BLaER1 (cell line): ENCODE results near the gene SUPT20HL1.
"Not testable (repeated sequence)": the region's sequence is repeated elsewhere in the genome, so short reads cannot be mapped to it uniquely, and the experiment has no call there.

ENCODE experiments used
- H3K27ac ChIP-seq: shearing (Covaris generic); formaldehyde crosslinking; 2 replicates; pipeline ENCODE4 v1.8.1; 2022
- H3K27me3 ChIP-seq: shearing (Covaris generic); formaldehyde crosslinking; 2 replicates; pipeline ENCODE4 v1.8.1; 2022
- H3K36me3 ChIP-seq: shearing (Covaris generic); formaldehyde crosslinking; 2 replicates; pipeline ENCODE4 v1.8.1; 2022
- H3K4me1 ChIP-seq: shearing (Covaris generic); formaldehyde crosslinking; 2 replicates; pipeline ENCODE4 v1.8.1; 2022
- H3K4me2 ChIP-seq: shearing (Covaris generic); formaldehyde crosslinking; 2 replicates; pipeline ENCODE4 v1.8.1; 2022
- H3K4me3 ChIP-seq: shearing (Covaris generic); formaldehyde crosslinking; 2 replicates; pipeline ENCODE4 v1.8.1; 2022
- H3K9ac ChIP-seq: shearing (Covaris generic); formaldehyde crosslinking; 2 replicates; pipeline ENCODE4 v1.8.1; 2022
- H3K9me3 ChIP-seq: shearing (Covaris generic); formaldehyde crosslinking; 2 replicates; pipeline ENCODE4 v1.8.1; 2022
- H4K20me1 ChIP-seq: shearing (Covaris generic); formaldehyde crosslinking; 2 replicates; pipeline ENCODE4 v1.8.1; 2022
- Cebpa-rat ChIP-seq: shearing (Covaris generic); IDR thresholded peaks from 2 replicates; pipeline ENCODE4 v1.8.1; 2022

SUPT20HL1 gene

GRCh38 chrX:24333371-24333770 is 27.1 kb upstream of the SUPT20HL1 start:
- Histone ChIP-seq H3K4me3 (no peak overlapping the region), H3K9ac (no peak overlapping the region), H3K36me3 (no peaks in the 10 kb centered on the region), H4K20me1 (no peaks in the 10 kb centered on the region), H3K27ac (no peak overlapping the region), H3K4me1 (0 out of 2 replicates have a peak, but pooled peaks cover 4% of the 10 kb centered on the region), H3K27me3 (no peaks in the 10 kb centered on the region), H3K4me2 (no peak overlapping the region), H3K9me3 (0 out of 2 replicates have a peak, but pooled peaks cover 3% of the 10 kb centered on the region)
- no peak for TF ChIP-seq Cebpa-rat

- Histone ChIP-seq H3K27me3 (no peaks in the 10 kb centered on the region), H3K9ac (no peak overlapping the region), H3K9me3 (0 out of 2 replicates have a peak, but pooled peaks cover 3% of the 10 kb centered on the region), H3K4me2 (no peak overlapping the region), H3K36me3 (no peaks in the 10 kb centered on the region), H3K4me1 (0 out of 2 replicates have a peak, but pooled peaks cover 4% of the 10 kb centered on the region), H3K27ac (no peak overlapping the region), H3K4me3 (no peak overlapping the region), H4K20me1 (no peaks in the 10 kb centered on the region)
- TF ChIP-seq Cebpa-rat = no peak
Observed at GRCh38 chrX:24334461-24334860, 26.0 kb upstream of the SUPT20HL1 start.

GRCh38 chrX:24335871-24336270 is 24.6 kb upstream of the SUPT20HL1 start:
- Histone ChIP-seq H4K20me1 (no peaks in the 10 kb centered on the region), H3K9me3 (0 out of 2 replicates have a peak, but pooled peaks cover 3% of the 10 kb centered on the region), H3K27me3 (no peaks in the 10 kb centered on the region), H3K36me3 (no peaks in the 10 kb centered on the region), H3K4me1 (0 out of 2 replicates have a peak, but pooled peaks cover 4% of the 10 kb centered on the region), H3K4me3 (no peak overlapping the region), H3K4me2 (no peak overlapping the region), H3K27ac (no peak overlapping the region), H3K9ac (no peak overlapping the region)
- no peak for TF ChIP-seq Cebpa-rat

GRCh38 chrX:24339911-24340310 is 20.5 kb upstream of the SUPT20HL1 start:
- no peak overlapping the region for H3K27ac ChIP-seq
- no peaks in the 10 kb centered on the region for H4K20me1 ChIP-seq
- no peak overlapping the region for H3K4me3 ChIP-seq
- H3K27me3 ChIP-seq = no peaks in the 10 kb centered on the region
- no peaks in the 10 kb centered on the region for H3K36me3 ChIP-seq
- no peaks in the 10 kb centered on the region for H3K4me1 ChIP-seq
- no peak overlapping the region for H3K4me2 ChIP-seq
- no peak for TF ChIP-seq Cebpa-rat
- H3K9me3 ChIP-seq = no peaks in the 10 kb centered on the region
- no peak overlapping the region for H3K9ac ChIP-seq

- Histone ChIP-seq H3K27ac (no peak overlapping the region), H3K4me3 (no peak overlapping the region), H3K4me2 (no peak overlapping the region), H3K36me3 (no peaks in the 10 kb centered on the region), H3K9me3 (no peaks in the 10 kb centered on the region), H4K20me1 (no peaks in the 10 kb centered on the region), H3K9ac (no peak overlapping the region), H3K4me1 (no peaks in the 10 kb centered on the region), H3K27me3 (no peaks in the 10 kb centered on the region)
- TF ChIP-seq Cebpa-rat = no peak
Observed at GRCh38 chrX:24340501-24340900, 19.9 kb upstream of the SUPT20HL1 start.

- Histone ChIP-seq H4K20me1 (no peaks in the 10 kb centered on the region), H3K4me1 (no peaks in the 10 kb centered on the region), H3K4me3 (no peak overlapping the region), H3K4me2 (no peak overlapping the region), H3K36me3 (no peaks in the 10 kb centered on the region), H3K27me3 (no peaks in the 10 kb centered on the region), H3K9me3 (no peaks in the 10 kb centered on the region), H3K9ac (no peak overlapping the region), H3K27ac (no peak overlapping the region)
- TF ChIP-seq Cebpa-rat = no peak
Observed at GRCh38 chrX:24341795-24342194, 18.6 kb upstream of the SUPT20HL1 start.

- Histone ChIP-seq H3K27ac (no peak overlapping the region), H3K4me3 (no peak overlapping the region), H3K27me3 (no peaks in the 10 kb centered on the region), H3K36me3 (no peaks in the 10 kb centered on the region), H3K9ac (no peak overlapping the region), H3K9me3 (no peaks in the 10 kb centered on the region), H3K4me1 (no peaks in the 10 kb centered on the region), H3K4me2 (no peak overlapping the region), H4K20me1 (no peaks in the 10 kb centered on the region)
- no peak for TF ChIP-seq Cebpa-rat
Observed at GRCh38 chrX:24343719-24344118, 16.7 kb upstream of the SUPT20HL1 start.

- Histone ChIP-seq H3K4me1 (0 out of 2 replicates have a peak, but pooled peaks cover 5% of the 10 kb centered on the region), H3K9ac (no peak overlapping the region), H3K9me3 (no peaks in the 10 kb centered on the region), H3K36me3 (no peaks in the 10 kb centered on the region), H3K4me3 (no peak overlapping the region), H3K27ac (no peak overlapping the region), H3K27me3 (no peaks in the 10 kb centered on the region), H4K20me1 (no peaks in the 10 kb centered on the region), H3K4me2 (no peak overlapping the region)
- TF ChIP-seq Cebpa-rat = no peak
Observed at GRCh38 chrX:24347881-24348280, 12.6 kb upstream of the SUPT20HL1 start.

GRCh38 chrX:24350217-24350616 is 10.2 kb upstream of the SUPT20HL1 start:
- Histone ChIP-seq H3K27ac (no peak overlapping the region), H3K36me3 (no peaks in the 10 kb centered on the region), H3K9me3 (no peaks in the 10 kb centered on the region), H3K4me1 (0 out of 2 replicates have a peak, but pooled peaks cover 5% of the 10 kb centered on the region), H3K9ac (no peak overlapping the region), H3K27me3 (no peaks in the 10 kb centered on the region), H3K4me2 (no peak overlapping the region), H3K4me3 (no peak overlapping the region), H4K20me1 (no peaks in the 10 kb centered on the region)
- no peak for TF ChIP-seq Cebpa-rat

GRCh38 chrX:24355095-24355494 is 5.3 kb upstream of the SUPT20HL1 start:
- no peak overlapping the region for H3K4me2 ChIP-seq
- H3K36me3 ChIP-seq = no peaks in the 10 kb centered on the region
- H3K9ac ChIP-seq = no peak overlapping the region
- H3K9me3 ChIP-seq = no peaks in the 10 kb centered on the region
- H3K4me1 ChIP-seq = peaks cover 19% of the 10 kb centered on the region
- H3K27ac ChIP-seq = no peak overlapping the region
- H3K4me3 ChIP-seq = no peak overlapping the region
- H3K27me3 ChIP-seq = no peaks in the 10 kb centered on the region
- H4K20me1 ChIP-seq = no peaks in the 10 kb centered on the region
- no peak for TF ChIP-seq Cebpa-rat

GRCh38 chrX:24357106-24357505 is 3.3 kb upstream of the SUPT20HL1 start:
- Histone ChIP-seq H3K36me3 (no peaks in the 10 kb centered on the region), H4K20me1 (no peaks in the 10 kb centered on the region), H3K4me3 (no peak overlapping the region), H3K4me2 (peak overlapping the region; percentile 44), H3K27me3 (no peaks in the 10 kb centered on the region), H3K9me3 (no peaks in the 10 kb centered on the region), H3K4me1 (peaks cover 14% of the 10 kb centered on the region), H3K27ac (no peak overlapping the region), H3K9ac (no peak overlapping the region)
- no peak for TF ChIP-seq Cebpa-rat

GRCh38 chrX:24362089-24362745 is 1.8 kb downstream of the SUPT20HL1 start:
- H3K27me3 ChIP-seq, H3K27ac ChIP-seq, H3K4me1 ChIP-seq, H3K4me2 ChIP-seq, H4K20me1 ChIP-seq, H3K4me3 ChIP-seq, H3K36me3 ChIP-seq, H3K9ac ChIP-seq, H3K9me3 ChIP-seq: not testable (repeated sequence)

GRCh38 chrX:24363432-24364181 is 3.2 kb downstream of the SUPT20HL1 start:
- H3K9me3 ChIP-seq, H3K27ac ChIP-seq, H3K4me2 ChIP-seq, H3K4me1 ChIP-seq, H3K4me3 ChIP-seq, H3K27me3 ChIP-seq, H4K20me1 ChIP-seq, H3K36me3 ChIP-seq, H3K9ac ChIP-seq: not testable (repeated sequence)
